Thyroid gland (tissue), 4 donors: ENCODE results near the gene UBE2D2.

Experiments used
- POLR2A ChIP-seq, 2 donors: fragments of 450-650 bp; IDR thresholded peaks; one replicate each; pipeline ENCODE4 v1.6.1; 2017; ENCODE audit warnings: antibody characterized with exemption in 2 of 2, mild to moderate bottlenecking in 2 of 2, moderate library complexity in 1 of 2
- TF ChIP-seq, protein P1 (sequence below), 6 experiments: fragments of 200-600 bp in 3 of 6; fragments of 450-650 bp in 3 of 6; sonication (generic) in 3 of 6; IDR thresholded peaks; one replicate each; pipeline ENCODE4 v1.5.1; 2016 to 2019; ENCODE audit warnings: antibody characterized with exemption in 6 of 6, mild to moderate bottlenecking in 2 of 6, inconsistent platforms in 1 of 6, moderate library complexity in 1 of 6

- TF ChIP-seq, protein P1, sequence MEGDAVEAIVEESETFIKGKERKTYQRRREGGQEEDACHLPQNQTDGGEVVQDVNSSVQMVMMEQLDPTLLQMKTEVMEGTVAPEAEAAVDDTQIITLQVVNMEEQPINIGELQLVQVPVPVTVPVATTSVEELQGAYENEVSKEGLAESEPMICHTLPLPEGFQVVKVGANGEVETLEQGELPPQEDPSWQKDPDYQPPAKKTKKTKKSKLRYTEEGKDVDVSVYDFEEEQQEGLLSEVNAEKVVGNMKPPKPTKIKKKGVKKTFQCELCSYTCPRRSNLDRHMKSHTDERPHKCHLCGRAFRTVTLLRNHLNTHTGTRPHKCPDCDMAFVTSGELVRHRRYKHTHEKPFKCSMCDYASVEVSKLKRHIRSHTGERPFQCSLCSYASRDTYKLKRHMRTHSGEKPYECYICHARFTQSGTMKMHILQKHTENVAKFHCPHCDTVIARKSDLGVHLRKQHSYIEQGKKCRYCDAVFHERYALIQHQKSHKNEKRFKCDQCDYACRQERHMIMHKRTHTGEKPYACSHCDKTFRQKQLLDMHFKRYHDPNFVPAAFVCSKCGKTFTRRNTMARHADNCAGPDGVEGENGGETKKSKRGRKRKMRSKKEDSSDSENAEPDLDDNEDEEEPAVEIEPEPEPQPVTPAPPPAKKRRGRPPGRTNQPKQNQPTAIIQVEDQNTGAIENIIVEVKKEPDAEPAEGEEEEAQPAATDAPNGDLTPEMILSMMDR (IDR thresholded peaks at IDR 0.05): no peak
- TF ChIP-seq POLR2A (IDR thresholded peaks at IDR 0.05): no peak
These were observed 11.8 kb upstream of the UBE2D2 start for GRCh38 chr5:139549162-139549894.
